RPMI7951 (cell line): ENCODE measurements around the gene MAP3K8. TPM values are rescaled to one million over a fixed set of nuclear protein-coding genes. Genes with fewer than 3 reads are reported as not detected.
"Not testable (repeated sequence)": the region's sequence is repeated elsewhere in the genome, so short reads cannot be mapped to it uniquely, and the experiment has no call there.

Experiments used
- DNase-seq: peaks from one replicate; pipeline ENCODE4 v3.0.0-alpha.2; 2012; ENCODE audit warnings: low read depth
- total RNA-seq: library from RNA; depleted of rRNA; stranded (reverse); fragments of >200 nt; shearing (Covaris generic); gene quantifications from 2 replicates; pipeline ENCODE4 v1.2.3, GENCODE V29; 2014

MAP3K8 gene
- total RNA-seq, 1 experiment from 2014 or later: 5.4 TPM

- DNase-seq: peak; percentile 44
Observed at GRCh38 chr10:30422981-30423654, 10.9 kb upstream of the MAP3K8 start.

DNA sequence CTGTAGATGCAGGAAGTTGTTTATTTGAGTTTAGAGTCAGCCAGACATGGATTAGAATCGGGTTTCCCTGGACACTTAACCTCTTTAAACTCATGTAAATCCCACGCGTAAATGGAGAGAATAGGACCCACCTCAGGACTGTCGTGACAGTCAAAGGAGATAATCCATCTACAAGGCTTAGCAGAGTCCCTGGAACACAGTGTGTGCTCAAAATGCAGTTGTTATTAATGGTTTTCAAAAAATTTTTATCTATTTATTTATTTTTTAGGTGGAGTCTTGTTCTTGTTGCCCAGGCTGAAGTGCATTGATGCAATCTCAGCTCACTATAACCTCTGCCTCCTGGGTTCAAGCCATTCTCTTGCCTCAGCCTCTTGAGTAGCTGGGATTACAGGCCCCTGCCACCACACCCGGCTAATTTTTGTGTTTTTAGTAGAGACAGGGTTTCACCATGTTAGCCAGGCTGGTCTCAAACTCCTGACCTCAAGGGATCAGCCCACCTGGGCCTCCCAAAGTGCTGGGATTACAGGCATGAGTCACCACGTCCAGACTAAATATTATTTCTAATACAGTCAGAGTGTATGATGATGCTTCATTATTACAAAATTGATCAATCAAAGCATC lies 10.2 kb upstream of the MAP3K8 start:
- DNase-seq: not testable (repeated sequence)

DNA sequence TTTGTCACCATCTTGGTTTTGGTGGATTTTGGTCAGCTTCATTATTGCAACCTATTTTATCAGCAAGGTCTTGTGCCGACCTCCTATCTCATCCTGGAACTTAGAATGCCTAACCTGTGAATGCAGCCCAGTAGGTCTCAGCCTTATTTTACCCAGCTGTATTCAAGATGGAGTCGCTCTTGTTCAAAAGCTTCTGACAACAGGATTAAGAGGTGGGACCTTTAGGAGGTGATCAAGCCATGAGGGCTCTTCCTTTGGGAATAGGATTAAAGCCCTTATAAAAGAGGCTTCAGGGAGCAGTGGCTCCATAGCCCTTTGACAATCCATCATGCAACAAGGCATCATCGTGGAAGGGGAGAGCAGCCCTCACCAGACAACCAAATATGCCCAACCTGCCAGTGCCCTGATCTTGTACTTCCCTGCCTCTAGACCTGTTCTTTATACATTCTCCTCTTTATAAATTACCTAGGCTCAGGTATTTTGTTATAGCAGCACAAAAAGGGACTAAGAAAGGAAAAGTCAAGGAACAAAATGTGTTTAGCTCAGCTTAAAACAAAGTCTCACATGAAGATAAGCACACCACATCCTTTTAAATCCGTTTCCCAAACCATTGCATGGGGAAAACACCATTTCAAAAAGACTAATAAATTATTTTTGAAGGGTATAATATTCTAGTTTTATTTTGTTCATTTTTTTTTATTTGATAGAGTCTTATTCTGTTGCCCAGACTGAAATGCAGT lies 8.5 kb upstream of the MAP3K8 start:
- DNase-seq: no peak

DNA sequence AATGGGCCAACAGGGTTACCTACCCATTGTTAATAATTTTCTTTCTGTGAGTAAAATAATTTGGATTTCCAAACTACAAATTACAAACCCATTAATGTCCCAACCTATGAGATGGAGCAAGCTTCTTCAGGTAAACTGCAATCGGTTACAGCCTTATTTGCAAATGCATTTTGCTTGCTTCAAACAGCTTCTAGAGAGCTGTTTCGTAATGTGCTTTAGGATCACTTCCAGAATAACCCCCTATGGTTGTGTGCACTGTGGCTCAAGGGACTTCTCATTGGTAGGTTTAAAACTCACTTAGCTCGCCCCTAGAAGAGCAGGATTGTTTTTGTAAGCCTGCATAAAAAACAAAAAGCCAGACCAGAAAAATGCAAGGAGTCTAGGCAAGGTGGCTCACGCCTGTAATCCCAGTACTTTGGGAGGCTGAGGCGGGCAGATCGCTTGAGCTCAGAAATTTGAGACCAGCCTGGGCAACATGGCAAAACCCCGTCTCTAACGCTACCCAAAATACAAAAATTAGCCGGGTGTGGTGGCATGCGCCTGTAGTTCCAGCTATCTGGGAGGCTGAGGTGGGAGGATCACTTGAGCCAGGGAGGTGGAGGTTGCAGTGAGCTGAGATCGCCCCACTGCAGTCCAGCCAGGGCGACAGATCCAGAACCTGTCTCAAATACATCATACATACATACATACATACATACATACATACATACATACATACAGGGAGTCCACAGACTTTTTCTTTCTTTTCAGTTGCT lies 3.3 kb upstream of the MAP3K8 start:
- no peak for DNase-seq

DNA sequence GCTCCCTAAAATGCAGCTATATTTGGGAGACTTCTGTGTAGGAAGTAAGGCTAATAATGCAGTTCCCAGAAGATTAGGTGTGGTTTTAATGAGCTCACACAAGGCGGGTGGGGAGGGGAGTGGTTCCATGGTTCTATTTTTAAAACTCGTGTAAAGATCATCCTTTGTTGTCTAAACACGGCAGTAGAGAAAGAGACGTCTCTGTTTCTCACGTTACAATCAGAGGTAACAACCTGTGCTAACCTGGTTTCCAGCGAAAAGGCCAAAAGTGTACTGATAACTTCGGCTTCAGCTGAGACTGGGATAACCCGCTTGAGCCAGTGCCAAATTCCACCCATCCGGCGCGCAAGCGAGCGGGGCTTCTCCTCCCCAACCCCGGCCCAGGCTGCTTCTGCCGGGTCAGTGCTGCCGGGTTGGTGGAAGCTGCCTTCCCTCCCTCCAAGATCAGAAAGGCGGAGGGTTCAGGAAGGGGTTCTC lies 2.5 kb upstream of the MAP3K8 start:
- no peak for DNase-seq

- DNase-seq: peak; percentile 31
Observed at GRCh38 chr10:30432622-30433305, 1.2 kb upstream of the MAP3K8 start.

DNA sequence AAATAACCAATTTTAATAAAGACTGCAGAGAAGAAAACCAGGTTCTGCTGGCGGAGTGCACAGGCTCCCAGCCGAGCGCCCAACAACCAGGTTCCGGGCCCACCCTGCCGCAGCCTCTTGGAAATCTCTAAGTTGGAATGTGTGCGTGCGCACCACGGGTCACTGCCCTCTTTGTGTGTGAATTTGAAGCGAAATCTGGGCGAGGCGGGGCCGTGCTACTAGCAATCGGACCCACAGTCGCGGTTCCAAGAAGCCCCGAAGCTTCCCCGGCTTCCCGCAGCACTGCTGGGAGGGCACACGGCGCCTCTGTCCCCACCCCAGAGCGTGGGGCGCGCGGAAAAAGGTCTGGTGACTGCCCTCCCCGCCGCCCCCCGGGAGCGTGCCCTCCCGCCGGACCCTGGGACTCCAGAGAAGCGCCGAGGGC lies 666 bp upstream of the MAP3K8 start:
- DNase-seq: peak; percentile 75

DNA sequence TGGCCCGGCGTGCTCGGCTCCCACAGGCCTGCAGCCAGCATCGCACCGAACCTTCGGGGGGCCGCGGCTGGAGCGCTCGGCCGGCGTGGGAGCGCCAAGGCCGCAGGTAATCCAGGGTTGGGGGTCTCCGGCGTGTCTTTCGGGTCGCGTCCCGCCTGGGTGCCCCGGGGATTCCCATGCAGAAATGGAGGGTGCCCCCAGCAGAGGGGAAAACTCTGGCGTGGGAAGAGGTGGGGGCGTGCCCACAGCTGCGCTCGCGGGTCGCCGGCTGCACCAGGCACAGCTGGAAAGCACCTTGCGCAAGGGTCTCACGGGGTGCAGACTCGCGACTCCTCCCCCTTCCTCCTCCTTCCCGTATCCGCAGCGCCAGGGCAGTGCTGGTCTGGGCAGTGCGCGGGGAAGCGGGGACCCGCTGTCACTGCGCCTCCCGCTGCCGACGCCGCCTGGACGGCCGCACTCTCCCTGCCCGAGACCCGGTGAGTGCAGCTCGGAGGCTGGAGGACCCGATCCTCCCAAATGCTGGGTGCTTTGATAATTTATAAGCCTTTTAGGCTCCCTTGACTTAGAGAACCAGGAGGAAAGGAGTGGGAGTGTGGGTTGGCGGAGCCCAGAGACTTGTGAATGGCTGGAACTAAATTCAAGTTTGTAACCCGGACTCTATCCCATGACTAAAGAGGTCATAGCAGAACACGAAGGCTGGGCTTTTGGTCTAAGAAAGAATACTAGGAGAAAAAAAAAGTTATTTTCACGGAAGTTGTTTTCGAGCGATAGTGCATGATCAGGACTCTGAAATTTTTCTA lies 489 bp downstream of the MAP3K8 start:
- DNase-seq: peak; percentile 71

- DNase-seq: peak; percentile 55
Observed at GRCh38 chr10:30435073-30435422, 1.1 kb downstream of the MAP3K8 start.

- DNase-seq: not testable (repeated sequence)
Observed at GRCh38 chr10:30435499-30436167, 1.6 kb downstream of the MAP3K8 start.

DNA sequence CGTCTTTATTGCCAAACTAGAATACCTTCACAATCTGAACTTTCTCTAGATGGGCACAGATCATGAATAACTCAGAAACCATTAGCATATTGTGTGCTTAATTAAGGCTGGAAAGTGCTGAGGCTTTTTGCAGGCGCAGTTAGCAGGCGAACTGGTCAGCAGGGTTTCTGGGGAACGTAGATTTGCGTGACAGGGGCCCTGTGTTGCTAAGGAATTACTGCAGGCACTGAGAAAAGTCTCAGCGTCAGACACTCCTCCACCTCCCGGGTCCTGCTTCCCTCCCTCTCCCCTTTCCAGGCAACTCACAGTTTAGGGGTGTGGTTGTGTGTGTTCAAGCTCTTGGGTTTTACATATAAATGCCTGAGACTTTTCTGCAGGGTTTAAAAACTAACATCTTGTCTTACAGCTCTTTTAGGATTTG lies 2.2 kb downstream of the MAP3K8 start:
- DNase-seq: peak; percentile 83

DNA sequence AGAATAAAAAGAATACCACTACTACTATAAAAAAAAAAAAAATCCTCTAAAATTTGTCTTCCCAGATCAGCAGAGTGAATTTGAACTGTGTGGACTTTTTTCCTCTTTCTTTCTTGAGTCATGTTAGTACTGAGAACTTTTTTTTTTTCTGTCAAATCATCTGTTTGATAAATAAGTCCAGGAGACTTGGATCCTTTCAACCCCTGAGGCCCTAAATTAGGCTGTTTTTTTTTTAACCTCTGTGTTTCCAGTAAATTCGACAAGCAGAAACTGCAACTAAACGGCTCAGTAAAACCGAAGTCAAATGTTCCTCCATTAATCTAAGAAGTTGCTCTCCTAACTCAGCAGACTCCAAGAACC lies 2.7 kb downstream of the MAP3K8 start:
- DNase-seq: peak; percentile 45

DNA sequence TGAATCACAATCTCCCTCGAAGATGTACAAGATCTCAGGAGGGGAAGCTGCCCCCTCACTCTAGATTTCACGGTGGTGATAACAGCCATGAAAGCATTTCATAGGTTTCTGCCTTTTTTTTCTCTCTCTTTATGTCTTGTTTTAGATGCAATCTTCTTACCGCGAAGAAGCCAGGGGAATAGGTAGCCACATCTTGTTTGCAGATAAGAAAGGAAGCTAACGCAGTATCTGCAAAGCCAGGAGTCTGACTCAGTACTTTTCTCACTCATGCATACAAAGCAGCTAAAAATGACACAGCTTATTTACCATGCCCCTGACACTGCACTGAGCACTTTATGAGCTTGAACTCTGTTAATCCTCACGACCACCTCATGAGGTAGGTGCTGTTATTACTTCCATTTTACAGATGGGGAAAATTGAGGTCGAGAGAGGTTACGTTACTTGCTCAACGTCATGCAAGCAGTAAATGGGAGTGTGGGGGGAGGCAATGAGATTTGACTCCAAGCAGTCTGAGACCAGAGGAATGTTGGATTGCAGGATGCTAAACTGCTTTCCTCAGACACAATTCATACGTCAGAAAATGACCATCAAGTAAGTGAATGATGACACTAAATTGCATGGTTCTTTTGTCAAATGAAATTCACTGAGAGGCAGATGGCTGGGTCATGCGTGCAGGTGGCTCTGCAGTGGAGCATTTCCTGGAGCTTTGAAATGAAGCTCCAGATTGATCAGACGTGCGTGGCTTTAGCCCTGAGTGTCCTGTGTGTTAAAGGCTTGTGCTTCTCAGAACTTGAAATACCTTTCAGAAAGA lies 3.3 kb downstream of the MAP3K8 start:
- DNase-seq: peak; percentile 64

GRCh38 chr10:30438021-30438850 lies 4.3 kb downstream of the MAP3K8 start:
- DNase-seq: no peak

DNA sequence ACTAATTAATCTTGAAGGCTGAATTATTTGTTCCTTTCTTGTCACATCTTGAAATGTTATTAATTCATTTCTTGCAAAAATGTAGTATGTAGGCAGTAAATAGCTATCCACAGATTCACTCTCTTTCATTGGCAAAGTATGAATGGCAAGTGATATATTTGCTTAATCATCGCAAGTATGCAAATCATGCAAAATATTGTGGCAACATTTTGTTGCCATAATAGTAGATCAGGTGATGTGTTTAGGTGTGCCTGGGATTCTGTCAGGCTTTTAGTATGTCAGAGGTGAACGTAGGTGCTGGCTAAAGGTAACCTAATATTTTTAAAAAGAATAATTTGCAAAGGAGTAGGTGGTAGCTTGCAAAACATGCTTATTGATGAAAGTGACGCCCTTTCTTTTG lies 5.9 kb downstream of the MAP3K8 start:
- no peak for DNase-seq

DNA sequence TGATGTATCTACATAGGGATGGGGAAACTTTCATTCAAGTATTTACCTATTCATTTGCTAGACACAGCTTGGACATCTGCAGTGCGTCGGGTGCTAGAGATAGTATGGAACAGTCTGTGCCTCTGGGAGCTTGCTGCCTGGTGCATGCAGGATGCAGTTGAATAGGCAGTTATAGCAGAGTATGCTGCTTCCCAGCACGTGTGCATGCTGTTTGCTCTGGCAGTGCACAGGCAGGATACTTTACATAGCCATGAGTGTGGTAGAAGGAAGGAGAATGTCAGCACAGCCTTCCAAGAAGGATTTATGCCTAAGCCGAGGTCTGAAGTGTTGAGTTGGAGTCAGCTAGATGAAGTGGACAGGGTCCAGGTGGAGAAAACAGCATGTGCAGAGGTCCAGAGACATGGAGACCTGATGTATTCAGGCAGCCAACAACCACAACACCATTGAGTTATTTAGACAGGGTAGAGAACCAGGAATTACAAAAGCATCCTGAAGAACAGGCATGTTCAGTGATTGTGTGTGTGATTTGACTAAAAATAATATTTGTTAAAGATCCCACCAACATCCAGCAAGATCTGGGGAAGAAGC lies 8.1 kb downstream of the MAP3K8 start:
- no peak for DNase-seq

DNA sequence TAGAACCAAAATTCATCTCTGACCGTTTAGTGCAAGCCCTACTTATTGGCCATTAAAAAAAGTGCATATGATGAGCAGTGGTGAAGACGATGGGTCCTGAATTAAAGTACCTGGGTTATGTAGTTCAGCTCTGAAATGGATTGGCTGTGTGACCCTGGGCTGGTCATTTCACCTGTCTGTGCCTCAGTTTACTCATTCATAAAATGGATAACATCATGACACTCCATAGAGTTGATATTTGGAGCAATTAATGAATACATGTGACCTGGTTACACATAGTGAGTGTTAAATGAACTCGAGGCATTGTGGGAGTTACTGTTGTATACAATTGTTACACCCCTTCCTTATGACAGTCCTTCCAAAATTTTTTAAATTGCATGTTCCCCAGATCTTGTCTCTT lies 9.1 kb downstream of the MAP3K8 start:
- no peak for DNase-seq

GRCh38 chr10:30445711-30446110 lies 11.7 kb downstream of the MAP3K8 start:
- peak; percentile 86 for DNase-seq
